ENCODE results near the gene CHSY1. TPM values are rescaled to one million over a fixed set of nuclear protein-coding genes. Genes with fewer than 3 reads are reported as not detected.

The CHSY1 gene
- total RNA-seq, 1 donor from 2014 or later, result 28.0 TPM

DNA sequence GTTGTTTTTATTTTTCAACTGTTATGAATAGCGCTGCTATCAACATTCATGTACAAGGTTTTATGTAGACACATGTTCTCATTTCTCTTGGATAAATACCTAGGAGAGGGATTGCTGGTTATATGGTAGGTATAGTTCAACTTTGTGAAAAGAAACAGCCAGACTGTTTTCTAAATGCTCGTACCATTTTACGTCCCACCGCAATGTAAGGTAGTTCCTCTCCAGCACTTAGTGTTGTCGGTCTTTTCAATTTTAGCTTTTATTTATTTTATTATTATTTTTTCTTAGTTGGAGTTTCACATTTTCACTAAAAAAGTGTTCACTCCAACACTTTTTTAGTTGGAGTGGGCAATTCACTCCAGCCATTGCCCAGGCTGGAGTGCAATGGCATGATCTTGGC is 117.1 kb downstream of the CHSY1 start:
- no peak overlapping the region for H3K27ac ChIP-seq
- no peak for DNase-seq (ENCODE audit: extremely low spot score in 2 of 2)
- no peaks in the 10 kb centered on the region for H3K4me1 ChIP-seq
- no peak overlapping the region for H3K4me3 ChIP-seq
- no peaks in the 10 kb centered on the region for H3K36me3 ChIP-seq
- intact Hi-C loops (cut with DNase I), result no loop called here
- no peaks in the 10 kb centered on the region for H3K27me3 ChIP-seq
- TF ChIP-seq, protein P1, sequence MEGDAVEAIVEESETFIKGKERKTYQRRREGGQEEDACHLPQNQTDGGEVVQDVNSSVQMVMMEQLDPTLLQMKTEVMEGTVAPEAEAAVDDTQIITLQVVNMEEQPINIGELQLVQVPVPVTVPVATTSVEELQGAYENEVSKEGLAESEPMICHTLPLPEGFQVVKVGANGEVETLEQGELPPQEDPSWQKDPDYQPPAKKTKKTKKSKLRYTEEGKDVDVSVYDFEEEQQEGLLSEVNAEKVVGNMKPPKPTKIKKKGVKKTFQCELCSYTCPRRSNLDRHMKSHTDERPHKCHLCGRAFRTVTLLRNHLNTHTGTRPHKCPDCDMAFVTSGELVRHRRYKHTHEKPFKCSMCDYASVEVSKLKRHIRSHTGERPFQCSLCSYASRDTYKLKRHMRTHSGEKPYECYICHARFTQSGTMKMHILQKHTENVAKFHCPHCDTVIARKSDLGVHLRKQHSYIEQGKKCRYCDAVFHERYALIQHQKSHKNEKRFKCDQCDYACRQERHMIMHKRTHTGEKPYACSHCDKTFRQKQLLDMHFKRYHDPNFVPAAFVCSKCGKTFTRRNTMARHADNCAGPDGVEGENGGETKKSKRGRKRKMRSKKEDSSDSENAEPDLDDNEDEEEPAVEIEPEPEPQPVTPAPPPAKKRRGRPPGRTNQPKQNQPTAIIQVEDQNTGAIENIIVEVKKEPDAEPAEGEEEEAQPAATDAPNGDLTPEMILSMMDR (IDR thresholded peaks at IDR 0.05), result no peak
- no peak for TF ChIP-seq POLR2AphosphoS5 (IDR thresholded peaks at IDR 0.05; ENCODE audit: insufficient read depth in 1 of 2, low read depth in 1 of 2)
- no peak for TF ChIP-seq POLR2A (IDR thresholded peaks at IDR 0.05)
- no peaks in the 10 kb centered on the region for H3K9me3 ChIP-seq

DNA sequence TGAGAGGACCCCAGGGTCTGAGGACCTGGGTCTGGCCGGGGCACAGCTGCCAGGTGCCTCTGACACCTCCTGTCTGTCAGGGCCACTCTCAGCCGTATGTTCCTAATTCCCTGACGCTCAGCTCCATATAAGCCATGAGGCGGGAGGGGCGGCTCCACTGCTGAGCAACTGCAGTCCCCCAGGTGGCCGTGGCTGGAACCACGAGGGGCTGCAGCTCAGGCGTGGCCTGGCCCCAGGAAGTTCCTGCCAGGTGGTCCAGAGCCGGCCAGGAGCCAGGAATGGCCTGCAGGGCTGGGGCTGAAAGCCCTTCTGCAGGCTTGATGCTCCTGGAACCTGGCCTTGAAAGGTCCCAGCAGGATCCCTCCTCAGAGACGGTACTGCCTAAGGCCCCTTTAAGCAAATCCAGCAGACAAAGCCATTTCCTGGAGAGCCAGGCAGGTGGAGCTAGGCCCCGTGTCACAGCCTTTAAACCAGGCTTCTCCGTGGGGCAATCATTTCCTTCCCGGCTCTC is 118.0 kb downstream of the CHSY1 start:
- DNase-seq (ENCODE audit: extremely low spot score in 2 of 2), result no peak
- TF ChIP-seq, protein P1 (IDR thresholded peaks at IDR 0.05), result no peak
- no peak for TF ChIP-seq POLR2A (IDR thresholded peaks at IDR 0.05)
- TF ChIP-seq POLR2AphosphoS5 (IDR thresholded peaks at IDR 0.05; ENCODE audit: insufficient read depth in 1 of 2, low read depth in 1 of 2), result no peak
- Histone ChIP-seq H3K36me3 (no peaks in the 10 kb centered on the region), H3K9me3 (no peaks in the 10 kb centered on the region), H3K27me3 (no peaks in the 10 kb centered on the region), H3K4me1 (no peaks in the 10 kb centered on the region), H3K4me3 (no peak overlapping the region), H3K27ac (no peak overlapping the region)
- intact Hi-C loops (cut with DNase I), result no loop called here

DNA sequence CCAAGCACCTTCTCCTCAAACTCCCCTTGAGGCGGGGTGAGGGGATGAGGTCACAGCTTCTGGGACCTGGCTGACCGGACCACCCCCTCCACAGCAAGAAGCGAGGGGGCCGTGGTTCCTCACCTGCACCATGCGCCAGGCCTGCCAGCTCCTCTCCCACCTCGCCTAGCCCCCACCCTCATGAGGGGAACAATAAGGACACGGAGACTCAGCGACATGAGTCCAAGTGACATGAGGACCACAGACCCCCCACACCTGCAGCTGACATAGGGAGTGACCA is 118.7 kb downstream of the CHSY1 start:
- intact Hi-C loops (cut with DNase I), result no loop called here

DNA sequence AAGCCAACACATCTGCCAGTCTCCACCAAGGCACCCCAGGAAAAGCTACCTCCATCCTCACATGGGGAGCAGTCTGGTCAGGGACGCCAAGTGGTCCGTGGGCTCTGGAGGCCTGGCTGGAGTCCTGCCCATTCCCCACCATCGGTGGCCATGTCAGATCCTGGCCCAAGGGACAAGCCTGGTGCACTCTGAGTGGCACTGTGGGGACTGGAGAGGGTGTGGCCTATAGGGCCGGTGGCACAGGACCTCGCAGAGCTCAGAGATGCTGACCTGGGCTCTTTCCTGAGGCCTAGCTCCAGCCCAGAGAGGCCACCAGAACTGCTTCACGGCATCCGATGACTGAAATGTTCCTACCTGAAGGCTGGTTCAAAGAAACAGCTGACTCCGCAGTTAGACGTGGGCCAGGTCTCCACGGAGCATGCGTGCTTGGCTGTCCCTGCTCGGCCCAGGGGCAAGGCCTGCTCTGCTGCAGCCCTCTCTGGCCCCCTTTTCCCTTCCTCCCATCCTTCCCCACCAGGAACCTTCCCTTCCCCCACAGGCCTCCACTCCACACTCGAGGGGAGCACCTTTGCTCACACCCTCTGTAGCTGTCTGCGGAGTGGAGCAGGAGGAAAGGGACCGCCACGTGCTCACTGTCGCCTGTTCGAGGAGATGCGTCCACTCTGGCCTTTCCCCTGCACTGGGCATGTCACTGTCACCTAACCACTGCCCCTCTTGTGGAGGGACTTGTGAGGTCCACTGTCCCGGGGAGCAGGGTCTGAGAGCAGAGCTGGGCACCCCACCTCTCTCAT is 119.3 kb downstream of the CHSY1 start:
- DNase-seq (ENCODE audit: extremely low spot score in 2 of 2), result no peak
- Histone ChIP-seq H3K27ac (no peak overlapping the region), H3K27me3 (no peaks in the 10 kb centered on the region), H3K36me3 (no peaks in the 10 kb centered on the region), H3K9me3 (no peaks in the 10 kb centered on the region), H3K4me1 (peaks cover 9% of the 10 kb centered on the region), H3K4me3 (no peak overlapping the region)
- TF ChIP-seq, protein P1 (IDR thresholded peaks at IDR 0.05), result no peak
- TF ChIP-seq POLR2AphosphoS5 (IDR thresholded peaks at IDR 0.05; ENCODE audit: insufficient read depth in 1 of 2, low read depth in 1 of 2), result no peak
- TF ChIP-seq POLR2A (IDR thresholded peaks at IDR 0.05), result no peak
- intact Hi-C loops (cut with DNase I), result no loop called here

More for the DNA sequence above, 118.7 kb downstream of the CHSY1 start:
- no peak overlapping the region for H3K27ac ChIP-seq
- peaks cover 4% of the 10 kb centered on the region for H3K4me1 ChIP-seq
- H3K36me3 ChIP-seq, result no peaks in the 10 kb centered on the region
- no peaks in the 10 kb centered on the region for H3K9me3 ChIP-seq
- H3K27me3 ChIP-seq, result no peaks in the 10 kb centered on the region
- TF ChIP-seq POLR2AphosphoS5 (IDR thresholded peaks at IDR 0.05; ENCODE audit: insufficient read depth in 1 of 2, low read depth in 1 of 2) (no peak), POLR2A (IDR thresholded peaks at IDR 0.05) (no peak)
- TF ChIP-seq, protein P1 (IDR thresholded peaks at IDR 0.05), result no peak
- no peak overlapping the region for H3K4me3 ChIP-seq
- no peak for DNase-seq (ENCODE audit: extremely low spot score in 2 of 2)
